GM23338 (cell line): ENCODE measurements around the gene TINAGL1. TPM values are rescaled to one million over a fixed set of nuclear protein-coding genes. Genes with fewer than 3 reads are reported as not detected.

Source experiments
- ATAC-seq: fragments of 200-7000 bp; cut with Tn5 transposase; 3 replicates; pipeline ENCODE4 v1.9.1; 2020
- DNase-seq: peaks from one replicate; pipeline ENCODE4 v3.0.0-alpha.2; 2015; ENCODE audit warnings: low spot score
- H2AFZ ChIP-seq: fragments of 200-600 bp; sonication (generic); 2 replicates; pipeline ENCODE4 v1.8.0; 2016; ENCODE audit warnings: antibody characterized with exemption, mild to moderate bottlenecking, moderate library complexity
- H3F3A ChIP-seq: fragments of 200-600 bp; sonication (generic); replicated peaks from 2 replicates; pipeline ENCODE4 v1.8.0; 2017; ENCODE audit warnings: antibody characterized with exemption, mixed run types, low read depth
- H3K27ac ChIP-seq: fragments of 200-600 bp; sonication (generic); 2 replicates; pipeline ENCODE4 v1.6.1; 2016; ENCODE audit warnings: low read depth
- H3K27me3 ChIP-seq: fragments of 200-600 bp; sonication (generic); 2 replicates; pipeline ENCODE4 v1.8.0; 2016; ENCODE audit warnings: mild to moderate bottlenecking, mixed run types, moderate library complexity; ENCODE audit not compliant: insufficient read depth
- H3K36me3 ChIP-seq: fragments of 200-600 bp; sonication (generic); 2 replicates; pipeline ENCODE4 v1.8.0; 2016; ENCODE audit warnings: mild to moderate bottlenecking; ENCODE audit not compliant: insufficient read depth
- H3K4me1 ChIP-seq: fragments of 200-600 bp; sonication (generic); 2 replicates; pipeline ENCODE4 v1.8.0; 2016; ENCODE audit warnings: mild to moderate bottlenecking, moderate library complexity; ENCODE audit not compliant: insufficient read depth
- H3K4me2 ChIP-seq: fragments of 200-600 bp; sonication (generic); 2 replicates; pipeline ENCODE4 v1.7.1; 2017; ENCODE audit warnings: mixed run types
- H3K4me3 ChIP-seq: fragments of 200-600 bp; sonication (generic); 2 replicates; pipeline ENCODE4 v1.6.1; 2016; ENCODE audit warnings: mixed run types
- H3K79me2 ChIP-seq: fragments of 200-600 bp; sonication (generic); replicated peaks from 2 replicates; pipeline ENCODE4 v1.8.0; 2017; ENCODE audit warnings: mild to moderate bottlenecking; ENCODE audit not compliant: insufficient read depth
- H3K9me2 ChIP-seq: fragments of 200-600 bp; sonication (generic); 2 replicates; pipeline ENCODE4 v1.8.0; 2017; ENCODE audit not compliant: insufficient read depth
- H4K20me1 ChIP-seq: fragments of 200-600 bp; sonication (generic); replicated peaks from 2 replicates; pipeline ENCODE4 v1.8.0; 2017; ENCODE audit warnings: mild to moderate bottlenecking; ENCODE audit not compliant: insufficient read depth
- H3K27ac Mint-ChIP-seq: 2 replicates; pipeline ENCODE4 v1.8.0; 2020; ENCODE audit warnings: inconsistent platforms, mild to moderate bottlenecking, moderate library complexity, mixed read lengths
- H3K27me3 Mint-ChIP-seq: 3 replicates; pipeline ENCODE4 v1.8.0; 2022; ENCODE audit warnings: low read depth, mild to moderate bottlenecking, moderate library complexity, mixed read lengths, inconsistent platforms; ENCODE audit not compliant: insufficient read depth, poor library complexity
- H3K36me3 Mint-ChIP-seq: 3 replicates; pipeline ENCODE4 v1.8.0; 2021; ENCODE audit warnings: low read depth, mild to moderate bottlenecking, inconsistent platforms, moderate library complexity, mixed read lengths
- H3K4me1 Mint-ChIP-seq: 3 replicates; pipeline ENCODE4 v1.8.0; 2020; ENCODE audit warnings: mild to moderate bottlenecking, inconsistent platforms, mixed read lengths
- H3K4me3 Mint-ChIP-seq: 3 replicates; pipeline ENCODE4 v1.8.0; 2021; ENCODE audit warnings: moderate library complexity, mild to moderate bottlenecking, inconsistent platforms, mixed read lengths
- H3K9me3 Mint-ChIP-seq: 3 replicates; pipeline ENCODE4 v1.8.0; 2020; ENCODE audit warnings: moderate library complexity, mild to moderate bottlenecking, inconsistent platforms, mixed read lengths
- CREB1 ChIP-seq: fragments of 250-450 bp; sonication (Bioruptor Pico); IDR thresholded peaks from 2 replicates; pipeline ENCODE4 v1.5.0; 2020; ENCODE audit warnings: low read depth, mild to moderate bottlenecking, moderate library complexity
- CTCF ChIP-seq, 2 experiments: fragments of 200-600 bp in 1 of 2; sonication (generic) in 1 of 2; conservative IDR thresholded peaks; 2 replicates each; pipeline versions ENCODE4 v1.5.1 to v1.6.1; 2016 to 2017; ENCODE audit warnings: antibody characterized with exemption in 2 of 2, low read depth in 2 of 2, mild to moderate bottlenecking in 2 of 2, moderate library complexity in 1 of 2
- ETS1 ChIP-seq: IDR thresholded peaks from 2 replicates; pipeline ENCODE4 v1.6.1; 2016; ENCODE audit warnings: antibody characterized with exemption
- EZH2phosphoT487 ChIP-seq: fragments of 200-600 bp; sonication (generic); IDR thresholded peaks from one replicate; pipeline ENCODE4 v1.8.1; 2018; ENCODE audit warnings: antibody characterized with exemption; ENCODE audit not compliant: unreplicated experiment
- JUNB ChIP-seq: IDR thresholded peaks from one replicate; pipeline ENCODE4 v1.6.1; 2016; ENCODE audit warnings: antibody characterized with exemption; ENCODE audit not compliant: unreplicated experiment
- POLR2AphosphoS5 ChIP-seq: IDR thresholded peaks from 2 replicates; pipeline ENCODE4 v1.6.1; 2016; ENCODE audit warnings: antibody characterized with exemption, low read depth
- REST ChIP-seq: IDR thresholded peaks from one replicate; pipeline ENCODE4 v1.6.1; 2018; ENCODE audit warnings: antibody characterized with exemption; ENCODE audit not compliant: unreplicated experiment
- STAT1 ChIP-seq: IDR thresholded peaks from one replicate; pipeline ENCODE4 v1.6.1; 2016; ENCODE audit warnings: antibody characterized with exemption; ENCODE audit not compliant: unreplicated experiment
- ZNF114 ChIP-seq: fragments of 250-450 bp; sonication (Bioruptor Pico); IDR thresholded peaks from 2 replicates; pipeline ENCODE4 v1.5.0; 2020; ENCODE audit warnings: mild to moderate bottlenecking, moderate library complexity
- ZNF462 ChIP-seq: fragments of 250-450 bp; sonication (Bioruptor Pico); IDR thresholded peaks from 2 replicates; pipeline ENCODE4 v1.5.0; 2020; ENCODE audit warnings: mild to moderate bottlenecking, moderate library complexity
- polyA plus RNA-seq: library from polyadenylated mRNA; unstranded; fragments of >200 nt; fragmentation: Nextera tagmentation; extraction: Ambion mirVana; gene quantifications from 2 replicates; pipeline ENCODE4 v1.2.1, GENCODE V29; 2016
- total RNA-seq: library from RNA; depleted of rRNA; stranded (reverse); fragments of >200 nt; shearing (Covaris generic); gene quantifications from 2 replicates; pipeline ENCODE4 v1.2.3, GENCODE V29; 2014

TINAGL1 gene
- total and polyA plus RNA-seq, 2 experiments from 2014 or later: 6.8 to 15.8 TPM

- TF ChIP-seq JUNB (no peak), ETS1 (no peak), REST (no peak), POLR2AphosphoS5 (no peak), CREB1 (no peak), CTCF (conservative IDR thresholded peaks at IDR 0.05; ENCODE audit: low read depth in 2 of 2) (no peak), EZH2phosphoT487 (no peak)
These were observed 50.2 kb downstream of the TINAGL1 start (continued) for GRCh38 chr1:31626223-31627207.

GRCh38 chr1:31627301-31627929 is 51.1 kb downstream of the TINAGL1 start:
- Histone ChIP-seq H2AFZ (no peak overlapping the region), H3K4me3 (no peak overlapping the region), H3K4me2 (no peak overlapping the region), H3K27ac (no peak overlapping the region), H4K20me1 (no peaks in the 10 kb centered on the region; the same call in none of the 2 replicates), H3K4me1 (no peaks in the 10 kb centered on the region), H3K9me2 (no peaks in the 10 kb centered on the region), H3K36me3 (0 out of 2 replicates have a peak, but pooled peaks cover 4% of the 10 kb centered on the region), H3F3A (no peaks in the 10 kb centered on the region), H3K79me2 (no peaks in the 10 kb centered on the region), H3K27me3 (no peaks in the 10 kb centered on the region)
- no peak overlapping the region for H3K27ac Mint-ChIP-seq
- no peak overlapping the region for H3K4me3 Mint-ChIP-seq
- no peaks in the 10 kb centered on the region for H3K9me3 Mint-ChIP-seq
- peaks cover 4% of the 10 kb centered on the region; the same call in 2 of the 3 replicates for H3K4me1 Mint-ChIP-seq
- H3K27me3 Mint-ChIP-seq: peaks cover 13% of the 10 kb centered on the region
- H3K36me3 Mint-ChIP-seq: peaks cover 17% of the 10 kb centered on the region
- no peak for DNase-seq
- ATAC-seq: no peak
- TF ChIP-seq ZNF114 (CRISPR knock-in tag) (no peak), JUNB (no peak), CREB1 (no peak), STAT1 (no peak), ZNF462 (CRISPR knock-in tag) (no peak)
